GM21723 (cell line): ENCODE results near the gene CREB5.

Experiments used
- ATAC-seq: cut with Tn5 transposase; IDR thresholded peaks from one replicate; pipeline ENCODE4 v1.9.1; 2021; ENCODE audit warnings: mild to moderate bottlenecking, moderate library complexity; ENCODE audit not compliant: unreplicated experiment

The CREB5 gene

DNA sequence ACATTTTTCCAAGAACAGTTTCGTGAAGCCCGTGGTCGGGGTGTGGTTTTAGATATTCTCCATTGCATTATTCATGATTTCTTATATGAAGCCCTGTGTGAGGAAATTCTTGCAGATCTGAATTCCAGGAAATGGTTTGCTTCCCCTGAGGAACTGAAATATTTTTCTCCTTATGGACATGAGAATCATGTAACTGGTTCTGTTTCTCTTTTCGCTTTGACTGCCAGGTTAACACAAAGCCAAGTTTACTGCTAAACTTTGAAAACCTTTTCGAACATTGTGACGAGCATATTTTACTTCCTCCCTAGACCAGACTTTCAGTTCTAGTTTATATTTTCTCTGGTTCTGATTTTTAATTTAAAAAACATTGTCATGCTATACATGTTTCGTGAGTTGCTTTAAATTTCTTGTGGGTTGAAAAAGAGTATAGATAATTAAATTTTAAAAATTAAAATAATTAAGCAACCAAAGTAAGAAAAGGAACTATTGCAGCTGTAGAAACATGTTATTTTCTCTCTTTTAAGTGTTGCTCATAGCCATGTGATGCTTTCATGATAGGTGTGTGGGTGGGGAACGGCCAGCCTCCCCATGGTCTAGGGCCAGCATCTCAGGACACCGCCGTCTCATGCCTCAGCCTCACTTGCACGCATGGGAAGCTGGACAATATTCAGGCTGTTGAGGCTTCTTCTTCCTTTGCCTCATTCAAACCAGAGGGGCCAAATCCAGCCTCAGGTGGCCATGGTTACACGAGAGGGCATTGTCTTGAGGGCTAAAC lies 97.1 kb downstream of the CREB5 start:
- ATAC-seq: peak; percentile 92

DNA sequence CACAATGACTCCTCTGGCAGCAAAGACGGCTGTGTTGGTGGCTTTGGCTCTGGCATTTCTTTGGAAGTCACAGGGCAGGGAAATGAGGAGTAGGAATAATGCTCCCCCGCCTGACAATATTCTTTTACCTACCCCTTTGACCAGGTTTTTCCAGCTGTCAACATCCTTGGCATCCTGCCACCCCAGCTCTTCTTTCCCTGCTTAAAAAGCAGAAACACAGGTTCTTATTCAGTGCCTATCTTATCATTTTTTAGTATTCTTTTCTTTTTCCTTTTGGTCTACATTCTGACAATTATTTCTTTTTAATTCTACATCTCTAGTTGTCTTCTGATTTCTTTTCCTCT lies 97.7 kb downstream of the CREB5 start:
- no peak for ATAC-seq

DNA sequence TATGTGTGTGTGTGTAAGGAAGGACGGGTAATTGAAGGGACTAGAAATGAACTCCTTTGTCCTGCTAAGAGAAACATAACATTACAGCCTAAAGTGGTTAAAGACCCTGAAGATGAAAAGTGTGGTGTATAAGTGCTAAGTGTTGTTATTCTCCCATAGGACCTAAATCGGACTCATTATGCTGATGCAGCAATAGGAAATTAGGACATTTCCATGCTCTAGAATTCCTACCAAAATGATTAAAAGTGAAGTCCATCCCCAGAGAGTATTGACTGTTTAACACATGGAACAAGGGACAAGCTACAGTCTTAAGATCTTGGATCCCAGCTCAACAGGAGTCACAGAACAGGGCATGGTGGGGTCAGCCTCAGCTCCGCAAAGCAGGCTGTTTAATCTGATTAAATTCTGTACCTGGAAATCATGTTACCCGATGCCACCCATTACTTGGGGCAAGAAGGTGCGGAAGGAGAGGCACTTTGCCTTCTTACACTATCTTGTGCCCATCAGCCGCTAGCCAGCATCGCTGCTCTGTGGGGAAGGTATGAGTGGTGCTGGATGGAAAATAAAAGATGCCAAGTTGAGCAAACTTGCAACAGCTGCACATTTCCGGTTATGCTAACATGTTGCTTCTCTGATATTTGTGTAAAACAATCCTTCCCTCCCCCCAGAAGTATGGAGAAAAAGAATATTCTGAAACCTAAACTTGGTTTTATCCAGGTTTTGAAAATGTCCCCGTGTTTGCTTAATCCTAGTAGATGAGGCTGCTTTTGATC lies 100.5 kb downstream of the CREB5 start:
- ATAC-seq: no peak

DNA sequence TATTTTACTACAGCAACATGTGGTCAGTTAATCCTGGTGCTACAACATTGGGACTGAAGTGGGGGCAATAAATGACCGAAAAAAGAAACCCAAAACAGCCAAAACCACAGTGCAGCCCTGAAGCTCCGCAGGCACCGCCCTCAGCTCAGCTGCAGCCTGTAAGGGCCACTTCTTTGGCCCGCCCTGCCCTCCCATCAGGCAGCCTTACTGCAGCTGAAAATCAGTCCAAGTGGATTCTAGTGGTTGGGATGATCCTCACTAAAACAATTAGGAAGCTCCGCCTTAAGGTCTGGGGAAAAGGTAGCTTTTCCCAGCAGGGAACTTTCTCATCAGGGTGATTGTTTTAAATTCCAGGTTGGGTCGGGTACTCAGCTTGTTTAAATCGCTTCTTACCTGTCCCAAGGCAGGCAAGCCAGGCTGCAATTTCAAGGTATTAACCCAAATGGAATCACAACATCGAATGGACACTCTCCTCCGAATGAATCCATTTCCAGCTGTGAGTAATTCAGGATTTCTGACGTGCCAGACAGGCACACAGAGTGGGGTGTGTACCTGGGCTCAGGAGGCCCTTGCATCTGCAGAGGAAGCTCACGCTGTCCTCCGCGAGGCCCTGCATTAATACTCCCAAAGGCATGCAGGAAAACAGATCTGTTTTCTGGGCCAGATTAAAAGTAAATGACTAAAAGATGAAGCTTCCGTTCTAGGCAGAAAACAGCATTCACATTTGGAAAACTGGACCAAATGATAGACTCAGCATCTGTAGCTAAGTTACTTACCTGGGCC lies 104.3 kb downstream of the CREB5 start:
- ATAC-seq: no peak

DNA sequence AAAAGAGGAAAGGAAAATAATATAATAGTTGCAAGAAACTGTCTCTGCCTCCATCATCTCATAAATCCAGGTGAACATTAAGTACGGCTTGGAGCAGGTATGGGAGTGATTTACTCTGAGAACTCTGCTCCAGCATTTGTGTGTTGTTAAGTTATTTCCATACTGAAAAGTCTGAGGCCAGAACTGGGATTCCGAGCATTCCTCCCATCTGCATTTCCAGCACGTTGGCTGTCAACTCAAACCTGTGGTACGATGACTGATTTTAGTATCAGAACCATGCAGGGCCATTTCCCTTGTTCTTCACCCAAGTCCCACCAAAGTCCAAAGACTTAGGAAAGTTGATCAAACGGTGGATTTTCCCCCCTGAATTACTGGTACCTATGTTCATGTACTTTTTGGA lies 104.9 kb downstream of the CREB5 start:
- no peak for ATAC-seq

DNA sequence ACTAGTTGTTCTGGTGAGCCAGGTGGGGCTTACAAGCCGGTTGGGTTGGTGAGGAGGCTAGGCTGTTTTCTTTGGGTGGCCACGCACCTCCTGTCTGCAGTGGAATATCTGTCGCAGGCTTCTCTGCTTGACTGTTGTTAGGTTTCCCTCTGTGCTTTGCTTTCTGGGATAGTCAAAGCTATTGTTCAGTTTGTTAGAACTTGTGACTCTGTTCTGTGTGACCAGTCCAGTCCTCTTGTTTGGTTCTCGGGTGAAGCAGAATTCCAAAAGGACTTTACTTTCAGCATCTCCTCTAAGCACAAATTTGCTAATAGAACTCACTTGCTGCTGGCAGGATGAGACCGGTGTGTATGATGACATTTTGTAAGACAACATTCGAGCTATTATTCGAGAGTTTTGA lies 105.3 kb downstream of the CREB5 start:
- no peak for ATAC-seq

DNA sequence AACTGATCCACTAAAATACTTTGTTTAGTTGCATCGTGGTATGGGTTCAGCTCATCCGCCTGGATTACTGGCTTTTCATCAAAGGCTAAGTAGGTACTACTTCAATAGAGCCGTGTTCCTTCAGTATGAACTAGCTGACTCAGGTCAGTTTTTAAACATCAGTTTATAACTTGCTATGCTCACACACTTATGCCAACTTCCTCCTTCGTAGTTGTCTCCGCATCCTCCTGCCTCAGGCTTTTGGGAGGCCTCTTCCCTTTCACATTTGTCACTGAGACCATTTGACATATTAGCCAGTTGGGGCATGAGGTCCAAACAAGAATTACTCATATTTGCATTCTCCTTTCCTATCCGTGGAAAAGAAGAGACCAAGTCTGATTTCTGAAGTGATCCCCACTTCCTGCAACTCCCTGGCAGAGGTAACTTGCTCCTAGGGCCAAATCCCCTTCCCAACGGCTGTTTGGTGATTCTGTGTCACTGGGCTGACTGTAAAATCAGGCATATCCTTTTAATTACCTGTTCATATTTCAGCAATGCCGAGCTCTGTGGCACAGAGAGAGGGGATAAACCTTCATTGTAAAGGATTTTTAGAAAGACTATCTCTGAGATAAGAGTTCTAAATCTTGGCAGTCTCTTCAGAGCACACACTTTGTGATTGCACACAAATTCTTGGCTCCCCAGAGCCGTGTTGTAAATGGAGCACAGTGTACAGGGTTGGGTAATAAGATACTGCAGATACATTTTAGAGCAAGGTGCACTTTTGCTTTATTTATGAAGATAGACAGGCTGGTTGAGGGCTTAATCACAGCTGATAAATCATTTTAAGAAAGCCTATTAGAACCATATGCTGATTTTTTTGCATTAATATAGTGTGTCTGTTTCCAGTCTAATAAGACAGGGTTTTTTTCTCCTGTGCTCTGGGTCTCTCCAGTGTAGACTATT lies 108.0 kb downstream of the CREB5 start:
- ATAC-seq: no peak

DNA sequence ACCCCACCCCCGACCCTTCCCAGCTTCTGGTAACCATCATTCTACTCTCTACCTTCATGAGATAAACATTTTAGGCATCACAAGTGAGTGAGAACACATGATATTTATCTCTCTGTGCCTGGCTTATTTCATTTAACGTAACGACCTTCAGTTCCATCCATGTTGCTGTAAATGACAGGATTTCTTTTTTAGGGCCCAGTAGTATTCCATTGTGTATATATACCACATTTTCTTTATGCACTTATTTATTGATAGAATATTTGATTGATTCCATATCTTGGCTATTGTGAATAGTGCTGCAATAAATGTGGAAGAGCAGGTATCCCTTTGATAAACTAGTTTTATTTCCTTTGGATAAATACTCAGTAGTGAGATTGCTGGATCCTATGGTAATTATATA lies 112.7 kb downstream of the CREB5 start:
- ATAC-seq: no peak

DNA sequence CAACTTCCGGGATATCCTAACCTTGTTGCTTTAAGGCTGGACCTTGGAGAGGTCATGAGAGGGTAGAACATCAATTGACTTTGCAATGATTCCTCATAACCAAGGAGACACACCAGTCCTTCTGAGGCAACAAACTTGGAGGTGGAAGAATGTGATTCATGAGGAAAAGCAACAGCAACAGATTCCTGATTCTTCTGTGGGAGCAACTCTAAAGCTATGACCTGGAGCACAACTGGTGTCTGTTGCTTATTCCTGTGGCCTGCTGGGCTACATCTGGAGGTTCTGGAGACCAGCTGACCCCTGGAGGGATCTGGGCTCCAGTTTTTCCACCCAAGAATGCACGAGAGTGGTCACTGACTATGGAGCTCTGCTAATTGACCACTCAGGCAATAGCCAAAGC lies 116.6 kb downstream of the CREB5 start:
- no peak for ATAC-seq

DNA sequence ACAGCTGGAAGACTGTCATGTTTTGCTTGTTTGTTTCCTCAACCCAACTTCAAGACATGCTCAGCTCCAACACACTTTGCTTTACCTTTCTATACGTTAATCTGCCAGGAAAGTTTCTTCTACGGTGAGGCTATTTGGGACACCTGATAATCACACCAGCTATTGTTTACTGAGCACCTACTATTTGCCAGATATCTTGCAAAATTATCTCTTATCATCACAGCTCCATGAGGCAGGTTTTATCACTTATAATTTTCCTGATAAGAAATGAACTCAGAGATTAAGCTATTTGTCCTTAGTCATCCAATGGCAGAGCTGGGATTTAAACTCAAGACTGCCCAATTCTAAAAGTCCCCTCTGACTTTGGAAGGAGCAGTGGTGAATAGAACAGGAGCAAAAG lies 117.4 kb downstream of the CREB5 start:
- no peak for ATAC-seq

DNA sequence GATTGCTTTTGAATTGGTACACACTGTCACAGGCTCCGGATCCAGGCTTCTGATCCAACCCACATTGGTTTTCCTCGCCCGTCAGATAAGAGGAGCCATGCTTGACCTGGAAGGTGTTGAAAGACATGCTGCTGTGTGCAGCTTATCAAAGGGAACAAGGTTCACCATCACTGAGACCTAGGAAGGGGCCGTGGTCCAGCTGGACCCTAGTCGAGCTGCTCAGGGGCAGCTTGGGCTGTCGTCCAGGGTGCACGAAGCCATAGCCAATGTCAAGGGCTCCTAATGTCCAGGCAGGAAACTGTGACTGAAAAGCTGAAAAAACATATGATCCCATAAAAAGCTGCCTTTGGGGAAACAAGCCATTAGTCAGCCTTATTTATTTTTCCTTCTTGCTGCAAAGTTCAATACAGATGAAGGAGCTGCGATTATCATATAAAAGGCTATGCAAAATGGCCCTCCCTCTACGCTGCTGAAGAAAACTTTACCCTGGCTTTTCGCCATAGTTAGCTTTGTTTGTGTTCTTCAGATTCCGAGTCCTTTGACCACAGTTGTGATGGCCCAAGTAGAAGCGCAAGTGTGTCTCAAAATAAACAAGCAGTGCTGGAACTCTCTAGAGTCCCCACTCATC lies 118.0 kb downstream of the CREB5 start:
- no peak for ATAC-seq

DNA sequence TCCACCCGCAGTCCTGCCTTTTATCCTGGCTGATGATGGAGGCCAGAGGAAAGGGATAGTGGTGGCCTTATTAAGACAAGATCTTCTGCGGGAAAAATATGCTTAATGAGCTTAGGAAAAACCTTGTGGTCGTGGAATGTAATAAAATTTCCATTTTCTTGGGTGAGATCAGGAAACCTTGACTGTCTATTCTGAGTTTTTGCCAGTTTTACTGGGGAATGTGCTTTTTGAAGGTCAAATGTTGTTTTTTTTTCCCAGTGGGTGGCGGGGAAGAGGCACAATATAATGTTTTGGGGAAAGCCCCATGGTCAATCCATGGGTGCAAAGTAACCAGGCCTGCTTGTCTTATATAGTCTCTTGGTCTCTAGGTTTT lies 118.5 kb downstream of the CREB5 start:
- ATAC-seq: no peak

DNA sequence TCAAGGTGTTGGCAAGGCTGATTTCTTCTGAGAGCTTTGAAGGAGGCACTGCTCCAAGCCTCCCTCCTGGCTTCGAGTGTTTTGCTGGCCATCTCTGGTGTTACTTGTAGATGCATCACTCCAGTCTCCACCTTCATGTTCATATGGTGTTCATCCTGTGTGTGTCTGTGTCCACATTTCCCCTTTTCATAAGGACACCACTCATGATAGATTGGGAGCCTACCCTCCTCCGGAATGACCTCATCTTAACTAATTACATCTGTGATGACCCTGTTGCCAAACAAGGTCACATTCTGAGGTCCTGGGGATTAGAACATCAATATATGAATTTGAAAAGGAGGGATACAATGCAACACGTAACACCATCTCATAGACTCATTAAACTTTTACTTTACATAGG lies 119.0 kb downstream of the CREB5 start:
- ATAC-seq: no peak

DNA sequence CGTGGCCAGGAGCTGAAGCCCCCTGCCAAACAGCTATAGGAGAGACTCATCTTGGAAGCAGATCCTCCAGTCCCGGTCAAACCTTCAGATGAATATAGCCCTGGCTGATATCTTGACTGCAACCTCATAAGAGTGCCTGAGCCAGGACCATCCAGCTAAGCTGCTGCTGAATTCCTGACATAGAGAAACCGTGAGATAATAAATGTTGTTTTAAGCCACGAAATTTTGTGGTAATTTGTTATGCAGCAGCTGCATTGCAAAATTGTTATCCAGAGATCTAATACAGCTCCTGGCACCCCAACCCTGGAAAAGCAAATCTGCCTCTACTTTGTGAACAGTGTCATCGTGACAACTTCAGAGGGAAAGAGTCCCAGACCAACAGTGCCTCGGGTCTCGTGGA lies 119.9 kb downstream of the CREB5 start:
- ATAC-seq: no peak

DNA sequence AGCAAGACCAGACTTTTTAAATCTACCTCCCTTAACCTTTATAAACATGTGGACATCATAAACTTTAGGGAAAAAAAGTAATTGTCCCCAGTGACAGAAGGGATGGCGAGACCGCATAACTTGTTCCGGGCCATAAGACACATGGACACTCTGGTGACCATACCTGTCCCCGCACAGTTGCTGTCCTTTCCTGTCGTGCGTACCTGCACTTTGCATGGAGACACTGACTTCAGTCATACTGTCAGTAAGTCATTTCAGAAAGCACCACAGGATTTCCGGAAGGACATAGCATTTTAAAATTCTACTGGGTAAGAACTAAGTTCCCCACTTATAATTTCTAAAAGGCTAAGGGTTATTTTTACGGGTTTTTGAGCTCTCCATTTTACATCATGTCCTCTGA lies 120.9 kb downstream of the CREB5 start:
- ATAC-seq: peak; percentile 70

DNA sequence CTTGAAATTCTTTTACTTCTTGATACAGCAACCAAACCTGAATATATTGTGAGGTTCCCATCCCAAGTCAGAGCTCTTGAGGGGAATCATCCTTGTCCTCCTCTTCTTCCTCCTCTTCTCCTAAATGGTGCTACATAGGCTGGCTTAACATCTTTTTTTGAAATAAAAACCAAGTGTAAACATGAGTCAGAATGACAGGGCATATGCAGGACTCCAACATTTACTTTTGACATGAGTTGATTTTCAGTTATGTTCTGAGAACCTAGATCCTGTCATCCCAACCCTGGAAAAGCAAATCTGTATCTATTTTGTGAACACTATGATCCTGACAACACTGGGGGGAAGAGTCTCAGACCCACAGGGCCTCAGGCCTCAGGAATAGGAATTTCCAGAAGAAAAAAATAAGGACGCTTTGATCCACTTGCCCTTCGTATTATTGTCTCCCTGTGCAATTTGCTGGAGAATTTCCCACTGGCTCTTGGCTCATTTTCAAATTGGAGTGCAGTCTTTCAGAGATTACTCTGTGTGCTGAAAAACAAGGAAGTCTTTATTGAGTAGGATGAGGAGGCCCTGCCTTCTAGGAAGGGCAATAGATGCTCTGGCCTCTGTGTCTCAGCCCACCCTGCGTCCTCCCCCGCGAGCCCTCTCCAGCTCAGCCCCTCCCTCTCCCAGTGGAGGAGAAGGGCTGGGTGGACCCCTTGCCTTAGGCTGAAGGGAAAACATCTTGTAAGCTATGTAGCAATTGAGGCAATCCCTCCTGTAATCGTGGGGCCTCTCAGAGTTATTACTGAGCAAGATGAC lies 121.6 kb downstream of the CREB5 start:
- peak; percentile 30 for ATAC-seq

DNA sequence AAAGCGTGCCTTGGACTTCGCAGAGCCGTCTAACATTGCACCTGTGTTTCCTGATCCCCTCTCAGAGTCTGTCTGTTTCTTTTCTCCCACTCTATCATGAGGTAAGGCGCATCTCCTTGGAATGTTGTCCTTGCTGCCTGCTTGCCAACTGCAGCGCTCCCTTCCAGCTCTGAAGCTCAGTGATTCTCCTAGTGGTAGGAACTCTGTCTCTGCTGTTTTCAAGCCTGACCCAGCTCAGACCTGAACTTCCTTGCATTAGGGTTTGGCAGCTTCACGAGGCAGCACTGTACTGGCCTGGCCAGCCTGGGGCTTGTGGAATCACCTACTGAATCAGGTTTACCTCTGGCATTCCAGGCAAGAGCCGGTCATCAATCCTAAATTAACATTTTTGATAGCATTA lies 123.9 kb downstream of the CREB5 start:
- no peak for ATAC-seq

DNA sequence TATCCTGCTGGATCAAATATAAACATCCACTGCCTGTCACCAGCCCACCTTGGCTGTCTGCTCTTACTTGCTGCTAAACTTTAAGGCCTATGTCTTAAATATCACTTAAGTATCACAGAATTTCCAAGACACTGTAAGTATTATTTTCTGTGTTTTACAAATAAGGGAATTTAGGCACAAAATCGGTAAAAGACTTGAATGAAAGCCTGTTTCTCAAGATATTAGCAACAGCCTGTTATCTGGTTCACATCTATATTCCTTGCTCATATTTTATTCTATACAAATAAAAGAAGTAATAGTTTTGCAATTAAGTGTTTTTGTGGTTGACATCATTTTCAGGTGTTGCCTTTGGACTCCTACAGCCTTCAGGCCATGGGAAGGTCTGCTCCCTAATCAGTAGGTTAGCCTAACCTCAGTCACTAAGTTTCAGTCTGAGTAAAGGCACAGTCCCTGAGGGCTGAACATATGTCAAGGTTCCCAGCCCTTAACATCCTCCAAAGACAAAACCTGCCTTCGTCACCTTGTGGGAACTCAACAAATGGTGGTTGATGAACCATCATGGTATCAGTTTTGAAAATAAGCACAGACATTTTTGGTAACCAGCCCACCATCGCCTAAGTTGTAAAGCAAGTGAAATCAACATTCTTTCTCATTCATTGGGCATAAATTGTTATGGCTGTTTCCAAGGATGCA lies 127.1 kb downstream of the CREB5 start:
- ATAC-seq: peak; percentile 98

DNA sequence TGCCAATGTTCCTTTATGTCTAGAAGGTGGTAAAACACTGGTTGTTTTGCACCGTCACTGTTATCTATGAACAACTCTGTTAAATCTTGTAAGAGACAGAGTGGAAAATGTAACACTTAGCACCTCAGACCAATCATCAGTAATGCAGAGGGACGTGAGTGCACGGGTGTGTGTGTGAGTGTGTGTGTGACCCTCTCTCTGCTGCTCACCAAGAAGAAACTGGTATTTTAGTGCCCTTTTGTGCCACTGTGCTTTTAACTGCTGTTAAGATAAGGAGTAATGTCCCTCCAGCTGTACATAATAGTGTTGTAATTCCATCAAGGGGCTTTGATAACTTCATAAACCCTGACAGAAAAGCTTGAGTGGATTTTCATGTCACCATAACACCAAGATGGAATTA lies 130.1 kb downstream of the CREB5 start:
- no peak for ATAC-seq
